CD8-positive, alpha-beta memory T cell (primary cell): ENCODE data around the gene DOCK4. TPM values are rescaled to one million over a fixed set of nuclear protein-coding genes. Genes with fewer than 3 reads are reported as not detected.

Experiments used
- CTCF ChIA-PET: fragments of 350-600 bp; sonication (Branson Sonifier 250); formaldehyde crosslinking; loops from one replicate; lab custom pipeline; 2021; ENCODE audit warnings: antibody characterized with exemption; lab: Charles Lee
- POLR2A ChIA-PET: fragments of 350-600 bp; sonication (Branson Sonifier 250); formaldehyde crosslinking; loops from one replicate; lab custom pipeline; 2021; ENCODE audit warnings: antibody characterized with exemption; lab: Charles Lee
- DNase-seq, 5 donors: peaks; one replicate each; pipeline versions ENCODE4 v3.0.0 to v3.0.0-alpha.2; 2020 to 2022; ENCODE audit warnings: mixed read lengths in 1 of 5
- H3K27ac ChIP-seq: one replicate; pipeline ENCODE4 v1.7.0; 2013; ENCODE audit warnings: low read depth, mild to moderate bottlenecking, low read length, moderate library complexity
- H3K27me3 ChIP-seq: 2 replicates; pipeline ENCODE4 v1.7.0; 2013; ENCODE audit warnings: low read length, mild to moderate bottlenecking; ENCODE audit not compliant: insufficient read depth, poor library complexity, severe bottlenecking
- H3K36me3 ChIP-seq: 2 replicates; pipeline ENCODE4 v1.7.0; 2013; ENCODE audit warnings: mild to moderate bottlenecking, low read length, moderate library complexity; ENCODE audit not compliant: insufficient read depth
- H3K4me1 ChIP-seq: 2 replicates; pipeline ENCODE4 v1.7.0; 2013; ENCODE audit warnings: mild to moderate bottlenecking, low read length, moderate library complexity; ENCODE audit not compliant: insufficient read depth
- H3K4me3 ChIP-seq: 2 replicates; pipeline ENCODE4 v1.7.0; 2013; ENCODE audit warnings: mild to moderate bottlenecking, low read length
- H3K9me3 ChIP-seq: 2 replicates; pipeline ENCODE4 v1.7.0; 2013; ENCODE audit warnings: mild to moderate bottlenecking, low read length
- H3K27ac Mint-ChIP-seq, 8 donors: one replicate each; pipeline ENCODE4 v1.8.0; 2020 to 2021; ENCODE audit warnings: mixed read lengths in 8 of 8, mild to moderate bottlenecking in 6 of 8, inconsistent platforms in 3 of 8, moderate library complexity in 3 of 8
- H3K27me3 Mint-ChIP-seq, 2 donors: one replicate each; pipeline ENCODE4 v1.8.0; 2020 to 2021; ENCODE audit warnings: mixed read lengths in 2 of 2, mild to moderate bottlenecking in 1 of 2, moderate library complexity in 1 of 2
- H3K36me3 Mint-ChIP-seq, 3 donors: one replicate each; pipeline ENCODE4 v1.8.0; 2020 to 2021; ENCODE audit warnings: mixed read lengths in 3 of 3, inconsistent platforms in 1 of 3, mild to moderate bottlenecking in 1 of 3
- H3K4me1 Mint-ChIP-seq, 3 donors: one replicate each; pipeline ENCODE4 v1.8.0; 2020 to 2021; ENCODE audit warnings: mixed read lengths in 3 of 3, inconsistent platforms in 1 of 3, mild to moderate bottlenecking in 1 of 3
- H3K4me3 Mint-ChIP-seq, 7 donors: one replicate each; pipeline ENCODE4 v1.8.0; 2020 to 2021; ENCODE audit warnings: mixed read lengths in 7 of 7, mild to moderate bottlenecking in 6 of 7, moderate library complexity in 4 of 7, inconsistent platforms in 2 of 7
- H3K9me3 Mint-ChIP-seq, 5 donors: one replicate each; pipeline ENCODE4 v1.8.0; 2020 to 2022; ENCODE audit warnings: mixed read lengths in 5 of 5, mild to moderate bottlenecking in 3 of 5, moderate library complexity in 2 of 5, inconsistent platforms in 1 of 5
- polyA plus RNA-seq: library from polyadenylated mRNA; unstranded; fragments of 300-500 nt; fragmentation: Illumina TruSeq; gene quantifications from one replicate; pipeline ENCODE4 v1.2.3, GENCODE V29; 2021
- total RNA-seq, 2 experiments: library from RNA; stranded (reverse); gene quantifications; one replicate each; pipeline ENCODE4 v1.2.3, GENCODE V29; 2021

The DOCK4 gene
- total and polyA plus RNA-seq, 3 experiments from 2014 or later, result 1.2 TPM; not detected in 1

DNA sequence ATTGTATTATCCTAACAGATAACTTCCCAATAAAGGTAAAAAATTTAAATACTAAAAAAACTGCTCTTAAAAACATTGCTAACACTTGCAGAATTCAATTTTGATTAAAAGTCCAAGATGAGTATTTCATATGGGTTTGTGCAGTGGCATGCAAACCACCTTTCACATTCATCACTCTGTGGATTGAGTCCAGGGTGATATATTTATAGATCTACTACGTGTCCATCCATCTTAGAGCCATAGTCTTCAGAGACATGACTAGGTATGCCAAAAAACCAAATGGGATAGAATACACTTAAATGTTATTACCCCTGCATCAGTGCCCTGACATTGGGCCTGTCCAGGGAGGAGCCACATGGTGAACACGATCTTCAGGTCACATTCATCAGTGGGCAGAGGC lies 96.0 kb downstream of the DOCK4 start:
- peaks cover 7 to 10% of the 10 kb centered on the region in 2 donors for H3K27me3 Mint-ChIP-seq
- Histone ChIP-seq H3K27me3 (no peaks in the 10 kb centered on the region), H3K4me1 (no peaks in the 10 kb centered on the region), H3K36me3 (no peaks in the 10 kb centered on the region), H3K4me3 (no peak overlapping the region), H3K9me3 (no peaks in the 10 kb centered on the region), H3K27ac (no peak overlapping the region)
- H3K36me3 Mint-ChIP-seq, result no peaks in the 10 kb centered on the region
- H3K9me3 Mint-ChIP-seq, result peaks cover 0 to 3% (median 0%) of the 10 kb centered on the region in 5 donors
- CTCF ChIA-PET, result no interaction called here
- POLR2A ChIA-PET, result no interaction called here
- H3K27ac Mint-ChIP-seq, result no peak overlapping the region
- DNase-seq, result no peak
- no peaks in the 10 kb centered on the region for H3K4me1 Mint-ChIP-seq
- H3K4me3 Mint-ChIP-seq, result no peak overlapping the region

DNA sequence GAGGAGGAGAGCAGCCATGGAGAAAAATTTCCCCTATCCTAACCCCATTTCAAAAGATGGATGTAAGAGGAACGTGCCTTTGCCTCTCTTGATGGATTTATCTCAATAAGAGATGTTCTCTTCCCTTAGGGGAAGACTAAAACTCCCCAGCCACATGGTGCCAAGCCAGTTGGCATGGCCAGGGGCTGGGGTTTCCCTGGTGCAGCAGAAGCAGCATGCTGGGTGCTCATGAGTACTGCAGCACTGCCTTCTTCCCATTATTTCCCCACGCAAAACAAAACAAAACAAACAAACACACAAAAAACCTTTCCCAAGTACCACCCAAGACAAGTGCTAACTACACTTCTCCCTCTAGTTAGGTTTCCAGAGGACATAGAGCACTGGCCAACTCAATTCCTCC lies 97.2 kb downstream of the DOCK4 start:
- Mint-ChIP-seq H3K4me1 (no peaks in the 10 kb centered on the region), H3K27me3 (peaks cover 7 to 10% of the 10 kb centered on the region in 2 donors), H3K9me3 (peaks cover 0 to 3% (median 0%) of the 10 kb centered on the region in 5 donors), H3K4me3 (no peak overlapping the region), H3K27ac (no peak overlapping the region), H3K36me3 (no peaks in the 10 kb centered on the region)
- H3K4me1 ChIP-seq, result no peaks in the 10 kb centered on the region
- no peaks in the 10 kb centered on the region for H3K27me3 ChIP-seq
- DNase-seq, result no peak
- no peaks in the 10 kb centered on the region for H3K36me3 ChIP-seq
- no peaks in the 10 kb centered on the region for H3K9me3 ChIP-seq
- H3K27ac ChIP-seq, result no peak overlapping the region
- ChIA-PET POLR2A (no interaction called here), CTCF (no interaction called here)
- H3K4me3 ChIP-seq, result no peak overlapping the region

DNA sequence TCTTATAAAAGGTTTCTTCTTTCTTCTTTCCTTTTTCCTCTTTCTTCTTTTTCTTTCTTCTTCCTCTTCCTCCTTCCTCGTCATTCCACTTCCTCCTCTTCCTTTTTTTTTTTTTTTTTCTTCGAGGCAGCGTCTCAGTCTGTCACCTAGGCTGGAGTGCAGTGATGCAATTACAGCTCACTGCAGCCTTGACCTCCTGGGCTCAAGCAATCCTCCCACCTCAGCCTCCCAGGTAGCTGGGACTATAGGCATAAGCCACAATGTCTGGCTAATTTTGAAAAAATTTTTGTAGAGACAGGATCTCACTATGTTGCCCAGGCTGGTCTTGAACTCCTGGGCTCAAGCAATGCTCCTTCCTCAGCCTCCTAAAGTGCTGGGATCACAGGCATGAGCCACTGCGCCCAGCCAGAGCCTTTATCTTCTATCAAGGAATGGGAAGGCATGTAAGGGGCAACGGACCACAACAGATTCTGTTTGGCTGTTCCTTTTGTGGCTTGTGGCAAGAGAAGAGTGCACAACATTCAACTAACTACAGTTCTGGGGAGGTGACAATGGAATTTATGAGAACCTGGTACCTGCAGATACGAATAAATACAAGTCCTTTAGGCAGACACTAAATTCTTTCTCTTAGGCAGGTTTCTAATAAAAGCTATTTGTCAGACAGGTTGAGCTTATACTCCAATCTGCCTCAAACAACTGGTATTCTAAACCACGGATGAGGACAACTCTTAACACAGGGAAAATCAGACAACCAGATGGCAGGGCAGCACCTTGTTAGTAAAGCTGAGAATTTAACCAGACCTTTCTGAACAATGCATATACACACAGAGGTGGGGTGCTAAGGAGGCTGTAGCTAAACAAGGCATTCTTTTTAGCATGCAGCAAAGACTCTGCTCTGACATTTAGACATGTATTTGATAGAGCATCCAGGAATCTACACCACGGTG lies 100.3 kb downstream of the DOCK4 start:
- POLR2A ChIA-PET, result no interaction called here
- Mint-ChIP-seq H3K27me3 (peaks cover 0 to 9% of the 10 kb centered on the region in 2 donors), H3K36me3 (no peaks in the 10 kb centered on the region), H3K4me1 (no peaks in the 10 kb centered on the region), H3K27ac (no peak overlapping the region), H3K9me3 (peaks cover 0 to 2% (median 0%) of the 10 kb centered on the region in 5 donors), H3K4me3 (no peak overlapping the region)
- H3K9me3 ChIP-seq, result no peaks in the 10 kb centered on the region
- no peaks in the 10 kb centered on the region for H3K27me3 ChIP-seq
- H3K4me1 ChIP-seq, result no peaks in the 10 kb centered on the region
- DNase-seq, result no peak
- CTCF ChIA-PET, result no interaction called here
- no peak overlapping the region for H3K4me3 ChIP-seq
- H3K27ac ChIP-seq, result no peak overlapping the region
- H3K36me3 ChIP-seq, result no peaks in the 10 kb centered on the region

DNA sequence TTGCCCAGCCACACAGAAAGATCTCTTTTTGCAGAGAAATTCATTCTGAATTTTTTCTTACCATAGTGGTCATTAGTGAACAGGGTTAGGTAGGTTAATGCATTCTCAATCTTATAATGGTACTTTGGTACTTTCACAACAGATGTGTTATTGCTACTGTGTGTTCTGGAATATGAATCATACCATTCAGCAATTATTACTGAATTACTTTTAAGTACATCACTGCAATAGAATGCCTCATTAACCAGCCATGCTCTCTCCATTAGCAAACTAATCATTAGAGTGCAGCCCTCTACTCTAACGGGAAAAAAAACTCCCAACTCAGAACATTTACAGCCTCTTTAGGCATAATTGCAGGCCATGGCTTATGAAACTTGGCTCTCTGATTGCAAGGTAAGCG lies 102.1 kb downstream of the DOCK4 start:
- DNase-seq, result no peak
- no peaks in the 10 kb centered on the region for H3K27me3 ChIP-seq
- H3K4me3 ChIP-seq, result no peak overlapping the region
- no peak overlapping the region for H3K4me3 Mint-ChIP-seq
- H3K36me3 Mint-ChIP-seq, result no peaks in the 10 kb centered on the region
- H3K27ac ChIP-seq, result no peak overlapping the region
- H3K4me1 ChIP-seq, result no peaks in the 10 kb centered on the region
- CTCF ChIA-PET, result no interaction called here
- H3K9me3 ChIP-seq, result no peaks in the 10 kb centered on the region
- H3K27ac Mint-ChIP-seq, result no peak overlapping the region
- peaks cover 0 to 2% (median 0%) of the 10 kb centered on the region in 5 donors for H3K9me3 Mint-ChIP-seq
- POLR2A ChIA-PET, result no interaction called here
- peaks cover 3 to 10% of the 10 kb centered on the region in 2 donors for H3K27me3 Mint-ChIP-seq
- H3K4me1 Mint-ChIP-seq, result no peaks in the 10 kb centered on the region
- H3K36me3 ChIP-seq, result no peaks in the 10 kb centered on the region

DNA sequence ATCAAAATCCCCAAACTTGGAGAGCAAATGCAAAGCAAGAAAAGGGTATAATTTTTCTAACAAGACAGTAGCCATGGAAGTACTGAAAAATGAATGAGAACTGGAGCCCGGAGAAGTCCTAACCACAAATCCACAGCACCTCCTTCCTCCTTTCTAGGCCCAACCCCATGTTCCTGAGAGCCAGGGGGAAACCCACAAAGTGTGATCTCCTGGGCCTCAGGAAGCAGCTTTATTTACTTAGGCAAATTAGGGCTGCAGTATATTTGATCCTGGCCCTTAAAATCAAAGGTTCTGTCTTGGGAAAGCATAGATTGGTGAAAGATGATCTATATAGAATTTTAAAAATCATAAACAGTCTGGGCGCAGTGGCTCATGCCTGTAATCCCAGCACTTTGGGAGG lies 103.0 kb downstream of the DOCK4 start:
- no peak overlapping the region for H3K27ac ChIP-seq
- no peaks in the 10 kb centered on the region for H3K4me1 ChIP-seq
- Mint-ChIP-seq H3K4me1 (no peaks in the 10 kb centered on the region), H3K9me3 (peaks cover 0 to 2% (median 0%) of the 10 kb centered on the region in 5 donors), H3K27me3 (peaks cover 3 to 10% of the 10 kb centered on the region in 2 donors), H3K36me3 (no peaks in the 10 kb centered on the region), H3K4me3 (no peak overlapping the region), H3K27ac (no peak overlapping the region)
- no peaks in the 10 kb centered on the region for H3K9me3 ChIP-seq
- ChIA-PET CTCF (no interaction called here), POLR2A (no interaction called here)
- no peaks in the 10 kb centered on the region for H3K27me3 ChIP-seq
- H3K4me3 ChIP-seq, result no peak overlapping the region
- DNase-seq, result no peak
- H3K36me3 ChIP-seq, result no peaks in the 10 kb centered on the region

DNA sequence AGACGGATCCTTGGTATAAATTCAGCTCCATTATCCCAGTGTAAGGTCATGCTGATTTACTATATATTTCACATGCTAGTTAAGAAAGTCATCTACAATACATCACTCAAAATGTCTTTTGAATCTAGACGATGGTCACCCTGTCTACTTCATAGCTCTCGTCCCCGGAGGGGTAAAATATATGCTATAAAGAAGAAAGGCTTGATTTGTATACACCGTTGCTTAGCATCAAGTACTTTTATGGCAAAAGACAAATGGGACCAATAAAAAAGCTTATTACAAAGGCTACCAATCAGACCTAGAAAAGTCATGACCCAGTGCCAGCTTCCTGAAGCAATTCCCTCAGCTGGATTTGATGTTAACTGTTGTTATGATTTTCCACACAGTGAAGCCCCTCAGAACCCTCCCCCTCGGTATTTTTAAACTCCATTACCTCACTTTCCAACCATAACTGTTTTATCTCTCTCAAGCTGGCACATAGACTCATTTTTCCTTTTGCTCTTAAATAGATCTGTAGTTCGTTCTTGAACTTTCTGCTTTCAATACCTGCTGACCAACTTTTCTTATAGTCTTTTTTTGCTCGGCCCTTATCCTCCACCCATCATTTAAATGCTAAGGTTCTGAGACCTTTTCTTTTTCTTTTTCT lies 104.9 kb downstream of the DOCK4 start:
- Histone ChIP-seq H3K4me3 (no peak overlapping the region), H3K4me1 (no peaks in the 10 kb centered on the region), H3K9me3 (no peaks in the 10 kb centered on the region), H3K27me3 (no peaks in the 10 kb centered on the region), H3K27ac (no peak overlapping the region), H3K36me3 (no peaks in the 10 kb centered on the region)
- Mint-ChIP-seq H3K27ac (no peak overlapping the region), H3K4me3 (no peak overlapping the region), H3K36me3 (no peaks in the 10 kb centered on the region), H3K9me3 (peaks cover 0 to 2% (median 0%) of the 10 kb centered on the region in 5 donors), H3K27me3 (peaks cover 3 to 10% of the 10 kb centered on the region in 2 donors), H3K4me1 (no peaks in the 10 kb centered on the region)
- ChIA-PET POLR2A (no interaction called here), CTCF (no interaction called here)
- DNase-seq, result no peak

DNA sequence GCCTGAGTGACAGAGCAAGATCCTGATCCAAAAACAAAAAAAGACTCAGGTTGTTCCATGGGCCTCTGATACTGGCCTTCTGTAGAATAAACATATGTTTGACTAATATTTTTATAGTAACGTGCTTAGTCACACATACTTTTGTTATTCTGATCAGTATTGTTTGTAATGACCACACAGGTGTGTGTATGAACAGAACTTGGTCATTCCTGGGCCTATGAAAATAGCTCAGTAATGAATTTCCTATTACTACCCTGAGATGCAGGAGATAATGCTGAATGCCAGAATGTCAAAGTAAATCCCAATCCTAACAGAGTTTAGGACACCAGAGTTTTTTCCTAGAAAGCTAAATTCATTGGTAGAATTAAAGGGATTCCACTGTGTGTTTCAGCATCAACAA lies 108.7 kb downstream of the DOCK4 start:
- Mint-ChIP-seq H3K4me1 (no peaks in the 10 kb centered on the region), H3K9me3 (peaks cover 0 to 2% (median 0%) of the 10 kb centered on the region in 5 donors), H3K36me3 (no peaks in the 10 kb centered on the region), H3K4me3 (no peak overlapping the region), H3K27me3 (peaks cover 6% of the 10 kb centered on the region in 2 donors), H3K27ac (no peak overlapping the region)
- Histone ChIP-seq H3K4me3 (no peak overlapping the region), H3K36me3 (no peaks in the 10 kb centered on the region), H3K27me3 (no peaks in the 10 kb centered on the region), H3K4me1 (no peaks in the 10 kb centered on the region), H3K27ac (no peak overlapping the region), H3K9me3 (no peaks in the 10 kb centered on the region)
- DNase-seq, result no peak
- ChIA-PET POLR2A (no interaction called here), CTCF (no interaction called here)

DNA sequence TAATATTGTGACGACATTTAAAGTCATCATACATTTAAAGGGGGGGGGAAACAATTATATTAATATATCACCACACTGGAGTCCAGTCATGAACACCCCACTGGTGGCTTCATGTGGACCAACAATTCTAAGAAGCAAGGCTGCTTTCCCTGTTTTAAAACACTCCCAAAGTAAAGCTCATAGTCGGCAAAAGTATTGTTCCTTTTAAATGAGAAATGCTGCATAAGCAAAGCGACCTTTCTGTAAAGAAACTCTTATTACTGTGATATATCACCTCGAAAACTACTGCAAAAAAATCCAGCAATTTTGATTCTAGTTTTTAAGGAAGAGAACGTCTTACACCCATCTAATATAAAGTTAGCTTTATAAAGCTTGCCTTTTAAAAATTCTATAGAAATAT lies 112.8 kb downstream of the DOCK4 start:
- H3K4me3 Mint-ChIP-seq, result no peak overlapping the region
- H3K27ac Mint-ChIP-seq, result no peak overlapping the region
- peaks cover 0 to 4% (median 0%) of the 10 kb centered on the region in 5 donors for H3K9me3 Mint-ChIP-seq
- ChIA-PET POLR2A (no interaction called here), CTCF (no interaction called here)
- peaks cover 0 to 14% of the 10 kb centered on the region in 2 donors for H3K27me3 Mint-ChIP-seq
- no peak overlapping the region for H3K4me3 ChIP-seq
- no peaks in the 10 kb centered on the region for H3K4me1 Mint-ChIP-seq
- no peak overlapping the region for H3K27ac ChIP-seq
- H3K36me3 Mint-ChIP-seq, result no peaks in the 10 kb centered on the region
- H3K9me3 ChIP-seq, result no peaks in the 10 kb centered on the region
- no peaks in the 10 kb centered on the region for H3K4me1 ChIP-seq
- H3K27me3 ChIP-seq, result no peaks in the 10 kb centered on the region
- DNase-seq, result no peak
- H3K36me3 ChIP-seq, result no peaks in the 10 kb centered on the region
